HepG2 (cell line): ENCODE measurements around the gene MPC2. TPM values are rescaled to one million over a fixed set of nuclear protein-coding genes. Genes with fewer than 3 reads are reported as not detected.

Experiments used
- ATAC-seq: fragments of 200-7000 bp; cut with Tn5 transposase; 3 replicates; pipeline ENCODE4 v1.9.1; 2020; ENCODE audit warnings: mild to moderate bottlenecking, moderate library complexity
- BruUV-seq: library from RNA; stranded (reverse); fragments of 400-500 nt; replicated peaks from 2 replicates; lab custom pipeline; 2021; lab: Mats Ljungman, UMichigan
- CTCF ChIA-PET: fragments of 300-600 bp; formaldehyde crosslinking; extraction: SDS; loops from one replicate; lab custom pipeline; 2021; ENCODE audit warnings: low total read pairs, inconsistent platforms, low intra/inter-chr PET ratio; lab: Yijun Ruan, JAX
- POLR2A ChIA-PET: fragments of 350-600 bp; sonication (Branson Sonifier 250); formaldehyde crosslinking; loops from one replicate; lab custom pipeline; 2020; ENCODE audit warnings: antibody characterized with exemption, inconsistent platforms; lab: Yijun Ruan, JAX
- DNase-seq: peaks from one replicate; pipeline ENCODE4 v3.0.0-alpha.2; 2015; ENCODE audit warnings: low spot score
- FAIRE-seq: peaks from 3 replicates; lab custom pipeline; 2011; peaks lifted over from hg19 to GRCh38; lab: Jason Lieb, UNC
- H2AFZ ChIP-seq: one replicate; pipeline ENCODE4 v1.6.1; 2011; ENCODE audit warnings: low read length, inconsistent platforms
- H3K27ac ChIP-seq: fragments of 300-600 bp; 3 replicates; pipeline ENCODE4 v1.8.0; 2011; ENCODE audit warnings: mixed run types, mild to moderate bottlenecking, mixed read lengths, low read length, inconsistent platforms; ENCODE audit not compliant: insufficient read depth; ENCODE audit errors: extremely low read length
- H3K27me3 ChIP-seq, 2 experiments: fragments of 200-600 bp in 1 of 2; 2 replicates in 1 of 2; 3 replicates in 1 of 2; pipeline versions ENCODE4 v1.6.0 to v1.8.0; 2011; ENCODE audit warnings: low read length in 2 of 2, mild to moderate bottlenecking in 2 of 2, moderate library complexity in 2 of 2, inconsistent platforms in 1 of 2; ENCODE audit not compliant: insufficient read depth in 2 of 2, control insufficient read depth in 1 of 2
- H3K36me3 ChIP-seq, 2 experiments: fragments of 200-600 bp in 1 of 2; replicated peaks in 1 of 2; 2 replicates in 1 of 2; 3 replicates in 1 of 2; pipeline versions ENCODE4 v1.5.1 to v1.8.0; 2011; ENCODE audit warnings: low read length in 2 of 2, inconsistent platforms in 1 of 2; ENCODE audit not compliant: insufficient read depth in 2 of 2, control insufficient read depth in 1 of 2
- H3K4me1 ChIP-seq: 2 replicates; pipeline ENCODE4 v1.5.1; 2012; ENCODE audit warnings: low read length, inconsistent platforms; ENCODE audit not compliant: insufficient read depth
- H3K4me2 ChIP-seq: 2 replicates; pipeline ENCODE4 v1.6.0; 2011; ENCODE audit warnings: low read depth, low read length, inconsistent platforms
- H3K4me3 ChIP-seq, 3 experiments: fragments of 200-600 bp in 1 of 3; sonication (generic), shearing (Covaris generic) in 1 of 3; replicated peaks in 1 of 3; 2 replicates each; pipeline ENCODE4 v1.5.1; 2011 to 2016; ENCODE audit warnings: low read length in 3 of 3, inconsistent platforms in 2 of 3, low read depth in 2 of 3, mild to moderate bottlenecking in 2 of 3, control low read depth in 1 of 3, mixed read lengths in 1 of 3; ENCODE audit not compliant: insufficient read depth in 1 of 3
- H3K79me2 ChIP-seq: one replicate; pipeline ENCODE4 v1.6.1; 2011; ENCODE audit warnings: low read length, inconsistent platforms; ENCODE audit not compliant: insufficient read depth
- H3K9ac ChIP-seq: 2 replicates; pipeline ENCODE4 v1.6.0; 2011; ENCODE audit warnings: mild to moderate bottlenecking, low read depth, low read length, inconsistent platforms; ENCODE audit not compliant: insufficient read depth
- H3K9me3 ChIP-seq: 2 replicates; pipeline ENCODE4 v1.5.1; 2012; ENCODE audit warnings: mild to moderate bottlenecking, low read length
- H4K20me1 ChIP-seq: 2 replicates; pipeline ENCODE4 v1.6.0; 2011; ENCODE audit warnings: inconsistent platforms, mild to moderate bottlenecking, low read length, moderate library complexity; ENCODE audit not compliant: insufficient read depth
- ATF1 ChIP-seq: IDR thresholded peaks from 2 replicates; pipeline ENCODE4 v1.6.1; 2016; ENCODE audit warnings: mild to moderate bottlenecking, control low read depth
- ATF7 ChIP-seq, 2 experiments: fragments of 450-650 bp in 1 of 2; sonication (generic) in 1 of 2; formaldehyde crosslinking in 1 of 2; IDR thresholded peaks; 2 replicates each; pipeline versions ENCODE4 v1.4.0 to v1.6.1; 2016 to 2020; ENCODE audit warnings: antibody characterized with exemption in 1 of 2, mild to moderate bottlenecking in 1 of 2, missing genetic modification reagents in 1 of 2
- BRCA1 ChIP-seq: sonication (generic); formaldehyde crosslinking; IDR thresholded peaks from 2 replicates; pipeline ENCODE4 v1.4.0; 2020; ENCODE audit warnings: missing genetic modification reagents
- MXI1 ChIP-seq: IDR thresholded peaks from 3 replicates; pipeline ENCODE4 v1.6.1; 2012; ENCODE audit warnings: low read depth, low read length, inconsistent platforms, borderline replicate concordance
- TBX2 ChIP-seq: sonication (generic); formaldehyde crosslinking; IDR thresholded peaks from 2 replicates; pipeline ENCODE4 v1.5.0; 2020; ENCODE audit warnings: missing genetic modification reagents, mild to moderate bottlenecking, borderline replicate concordance
- U2AF1 ChIP-seq: fragments of 200-400 bp; formaldehyde crosslinking; optimal IDR thresholded peaks from 2 replicates; pipeline ENCODE3; 2017; ENCODE audit warnings: mild to moderate bottlenecking, low read depth, low read length
- ZMYM3 ChIP-seq: sonication (generic); formaldehyde crosslinking; IDR thresholded peaks from 2 replicates; pipeline ENCODE4 v1.5.1; 2020; ENCODE audit warnings: mild to moderate bottlenecking, missing genetic modification reagents
- ZNF224 ChIP-seq: sonication (generic); formaldehyde crosslinking; IDR thresholded peaks from 2 replicates; pipeline ENCODE4 v1.5.0; 2020; ENCODE audit warnings: mild to moderate bottlenecking, missing genetic modification reagents
- ZNF670 ChIP-seq: sonication (generic); formaldehyde crosslinking; IDR thresholded peaks from 2 replicates; pipeline ENCODE4 v1.8.0; 2022; ENCODE audit warnings: mild to moderate bottlenecking, missing genetic modification reagents, borderline replicate concordance
- ZNF790 ChIP-seq: sonication (generic); formaldehyde crosslinking; IDR thresholded peaks from 2 replicates; pipeline ENCODE4 v1.8.0; 2022; ENCODE audit warnings: missing genetic modification reagents, mild to moderate bottlenecking, borderline replicate concordance
- WGBS: methylation state at CpG from one replicate; pipeline ENCODE4 v1.1.6; 2017; ENCODE audit warnings: low lambda C conversion rate; 5-methylcytosine and 5-hydroxymethylcytosine counted together
- in situ Hi-C: cut with HindIII; loops from 2 replicates; pipeline ENCODE4 v1.10.0; 2017; ENCODE audit warnings: low pct_unique_long_range_greater_than_20kb; ENCODE audit not compliant: extremely low pct_ligation_motif_present
- intact Hi-C: fragments of 100-400 bp; cut with micrococcal nuclease; formaldehyde crosslinking; loops from one replicate; pipeline ENCODE4 v1.10.0; 2022; ENCODE audit not compliant: unreplicated experiment
- polyA plus RNA-seq, 8 experiments: library from polyadenylated mRNA; depleted of rRNA in 3 of 8; stranded (reverse) in 7 of 8; unstranded in 1 of 8; fragments of >200 nt; fragmentation: Illumina TruSeq in 4 of 8; extraction: Trizol in 4 of 8; gene quantifications; 2 replicates each; pipeline versions ENCODE4 v1.2.1 to v1.2.3, GENCODE V29; 2011 to 2016; ENCODE audit warnings: low read depth in 4 of 8, missing spikeins in 1 of 8, mixed read lengths in 1 of 8; ENCODE audit not compliant: insufficient read depth in 1 of 8
- total RNA-seq, 5 experiments: library from RNA; depleted of rRNA; stranded (reverse); fragments of >200 nt; fragmentation: Illumina TruSeq; extraction: Trizol; gene quantifications; 2 replicates each; pipeline ENCODE4 v1.2.3, GENCODE V29; 2016; ENCODE audit warnings: low read depth in 1 of 5
- TF ChIP-seq, protein P1 (sequence below): sonication (generic); formaldehyde crosslinking; IDR thresholded peaks from 2 replicates; pipeline ENCODE4 v1.4.0; 2020; ENCODE audit warnings: missing genetic modification reagents
- TF ChIP-seq, protein P2 (sequence below): sonication (generic); formaldehyde crosslinking; IDR thresholded peaks from 2 replicates; pipeline ENCODE4 v1.5.0; 2020; ENCODE audit warnings: mild to moderate bottlenecking, missing genetic modification reagents
- TF ChIP-seq, protein P3 (sequence below): sonication (generic); formaldehyde crosslinking; IDR thresholded peaks from 2 replicates; pipeline ENCODE4 v1.5.0; 2020; ENCODE audit warnings: missing genetic modification reagents
- TF ChIP-seq, protein P4 (sequence below): sonication (generic); formaldehyde crosslinking; conservative IDR thresholded peaks from 2 replicates; pipeline ENCODE4 v1.4.0; 2020; ENCODE audit warnings: mild to moderate bottlenecking, missing genetic modification reagents, moderate library complexity
- TF ChIP-seq, protein P5 (sequence below): sonication (generic); formaldehyde crosslinking; conservative IDR thresholded peaks from 2 replicates; pipeline ENCODE4 v1.8.0; 2022; ENCODE audit warnings: missing genetic modification reagents

The MPC2 gene
- total and polyA plus RNA-seq, 2 of the 13 experiments (the other 11 are each of a cell fraction or from before 2014, with no cell fraction given) = 38.8 to 136 TPM

DNA sequence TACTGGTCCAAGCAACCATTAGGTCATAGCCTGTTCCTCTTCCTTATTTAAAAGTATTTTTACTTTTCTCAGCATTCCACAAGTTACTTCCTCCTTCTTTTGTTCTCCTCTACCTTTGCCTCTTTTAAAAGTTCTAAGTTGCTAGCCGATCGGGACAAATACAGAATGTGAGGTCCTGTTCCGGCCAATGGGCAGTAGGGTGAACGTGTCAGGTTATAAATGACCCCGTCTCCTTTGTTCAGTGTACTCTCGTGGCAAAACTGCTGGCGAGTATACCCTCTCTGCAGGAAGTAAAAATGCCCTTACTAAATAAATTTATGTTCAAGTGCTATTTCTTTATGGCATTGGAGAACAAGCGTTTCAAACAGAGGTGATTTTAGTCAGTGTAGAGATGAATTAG, 25.5 kb downstream of the MPC2 start:
- Histone ChIP-seq H3K4me3 (no peak overlapping the region), H3K4me2 (no peak overlapping the region), H3K27me3 (no peaks in the 10 kb centered on the region), H3K9me3 (peaks cover 14% of the 10 kb centered on the region), H3K4me1 (peaks cover 36% of the 10 kb centered on the region), H3K79me2 (no peaks in the 10 kb centered on the region), H3K27ac (no peak overlapping the region), H3K9ac (no peak overlapping the region), H2AFZ (no peak overlapping the region), H4K20me1 (no peaks in the 10 kb centered on the region), H3K36me3 (no peaks in the 10 kb centered on the region)
- intact Hi-C loops = no loop called here
- ChIA-PET POLR2A (no interaction called here), CTCF (no interaction called here)
- WGBS = 93% methylated on average over 8 of the region's 8 CpGs
- DNase-seq (no peak), ATAC-seq (no peak), FAIRE-seq (no peak)
- in situ Hi-C loops = no loop called here
- no TSS peak for BruUV-seq
- TF ChIP-seq ZNF790 (CRISPR knock-in tag) = no peak
- TF ChIP-seq, protein P1, sequence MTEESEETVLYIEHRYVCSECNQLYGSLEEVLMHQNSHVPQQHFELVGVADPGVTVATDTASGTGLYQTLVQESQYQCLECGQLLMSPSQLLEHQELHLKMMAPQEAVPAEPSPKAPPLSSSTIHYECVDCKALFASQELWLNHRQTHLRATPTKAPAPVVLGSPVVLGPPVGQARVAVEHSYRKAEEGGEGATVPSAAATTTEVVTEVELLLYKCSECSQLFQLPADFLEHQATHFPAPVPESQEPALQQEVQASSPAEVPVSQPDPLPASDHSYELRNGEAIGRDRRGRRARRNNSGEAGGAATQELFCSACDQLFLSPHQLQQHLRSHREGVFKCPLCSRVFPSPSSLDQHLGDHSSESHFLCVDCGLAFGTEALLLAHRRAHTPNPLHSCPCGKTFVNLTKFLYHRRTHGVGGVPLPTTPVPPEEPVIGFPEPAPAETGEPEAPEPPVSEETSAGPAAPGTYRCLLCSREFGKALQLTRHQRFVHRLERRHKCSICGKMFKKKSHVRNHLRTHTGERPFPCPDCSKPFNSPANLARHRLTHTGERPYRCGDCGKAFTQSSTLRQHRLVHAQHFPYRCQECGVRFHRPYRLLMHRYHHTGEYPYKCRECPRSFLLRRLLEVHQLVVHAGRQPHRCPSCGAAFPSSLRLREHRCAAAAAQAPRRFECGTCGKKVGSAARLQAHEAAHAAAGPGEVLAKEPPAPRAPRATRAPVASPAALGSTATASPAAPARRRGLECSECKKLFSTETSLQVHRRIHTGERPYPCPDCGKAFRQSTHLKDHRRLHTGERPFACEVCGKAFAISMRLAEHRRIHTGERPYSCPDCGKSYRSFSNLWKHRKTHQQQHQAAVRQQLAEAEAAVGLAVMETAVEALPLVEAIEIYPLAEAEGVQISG = no peak
- no peak for TF ChIP-seq TBX2
- no peak for TF ChIP-seq ZNF224 (CRISPR knock-in tag)
- TF ChIP-seq U2AF1 = no peak
- no peak for TF ChIP-seq MXI1
- no peak for TF ChIP-seq ATF1 (CRISPR knock-in tag)
- TF ChIP-seq ZMYM3 (CRISPR knock-in tag) = no peak
- TF ChIP-seq, protein P2, sequence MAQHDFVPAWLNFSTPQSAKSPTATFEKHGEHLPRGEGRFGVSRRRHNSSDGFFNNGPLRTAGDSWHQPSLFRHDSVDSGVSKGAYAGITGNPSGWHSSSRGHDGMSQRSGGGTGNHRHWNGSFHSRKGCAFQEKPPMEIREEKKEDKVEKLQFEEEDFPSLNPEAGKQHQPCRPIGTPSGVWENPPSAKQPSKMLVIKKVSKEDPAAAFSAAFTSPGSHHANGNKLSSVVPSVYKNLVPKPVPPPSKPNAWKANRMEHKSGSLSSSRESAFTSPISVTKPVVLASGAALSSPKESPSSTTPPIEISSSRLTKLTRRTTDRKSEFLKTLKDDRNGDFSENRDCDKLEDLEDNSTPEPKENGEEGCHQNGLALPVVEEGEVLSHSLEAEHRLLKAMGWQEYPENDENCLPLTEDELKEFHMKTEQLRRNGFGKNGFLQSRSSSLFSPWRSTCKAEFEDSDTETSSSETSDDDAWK (CRISPR knock-in tag) = no peak
- TF ChIP-seq, protein P3, sequence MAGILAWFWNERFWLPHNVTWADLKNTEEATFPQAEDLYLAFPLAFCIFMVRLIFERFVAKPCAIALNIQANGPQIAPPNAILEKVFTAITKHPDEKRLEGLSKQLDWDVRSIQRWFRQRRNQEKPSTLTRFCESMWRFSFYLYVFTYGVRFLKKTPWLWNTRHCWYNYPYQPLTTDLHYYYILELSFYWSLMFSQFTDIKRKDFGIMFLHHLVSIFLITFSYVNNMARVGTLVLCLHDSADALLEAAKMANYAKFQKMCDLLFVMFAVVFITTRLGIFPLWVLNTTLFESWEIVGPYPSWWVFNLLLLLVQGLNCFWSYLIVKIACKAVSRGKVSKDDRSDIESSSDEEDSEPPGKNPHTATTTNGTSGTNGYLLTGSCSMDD (CRISPR knock-in tag) = no peak
- no peak for TF ChIP-seq ZNF670
- TF ChIP-seq, protein P4, sequence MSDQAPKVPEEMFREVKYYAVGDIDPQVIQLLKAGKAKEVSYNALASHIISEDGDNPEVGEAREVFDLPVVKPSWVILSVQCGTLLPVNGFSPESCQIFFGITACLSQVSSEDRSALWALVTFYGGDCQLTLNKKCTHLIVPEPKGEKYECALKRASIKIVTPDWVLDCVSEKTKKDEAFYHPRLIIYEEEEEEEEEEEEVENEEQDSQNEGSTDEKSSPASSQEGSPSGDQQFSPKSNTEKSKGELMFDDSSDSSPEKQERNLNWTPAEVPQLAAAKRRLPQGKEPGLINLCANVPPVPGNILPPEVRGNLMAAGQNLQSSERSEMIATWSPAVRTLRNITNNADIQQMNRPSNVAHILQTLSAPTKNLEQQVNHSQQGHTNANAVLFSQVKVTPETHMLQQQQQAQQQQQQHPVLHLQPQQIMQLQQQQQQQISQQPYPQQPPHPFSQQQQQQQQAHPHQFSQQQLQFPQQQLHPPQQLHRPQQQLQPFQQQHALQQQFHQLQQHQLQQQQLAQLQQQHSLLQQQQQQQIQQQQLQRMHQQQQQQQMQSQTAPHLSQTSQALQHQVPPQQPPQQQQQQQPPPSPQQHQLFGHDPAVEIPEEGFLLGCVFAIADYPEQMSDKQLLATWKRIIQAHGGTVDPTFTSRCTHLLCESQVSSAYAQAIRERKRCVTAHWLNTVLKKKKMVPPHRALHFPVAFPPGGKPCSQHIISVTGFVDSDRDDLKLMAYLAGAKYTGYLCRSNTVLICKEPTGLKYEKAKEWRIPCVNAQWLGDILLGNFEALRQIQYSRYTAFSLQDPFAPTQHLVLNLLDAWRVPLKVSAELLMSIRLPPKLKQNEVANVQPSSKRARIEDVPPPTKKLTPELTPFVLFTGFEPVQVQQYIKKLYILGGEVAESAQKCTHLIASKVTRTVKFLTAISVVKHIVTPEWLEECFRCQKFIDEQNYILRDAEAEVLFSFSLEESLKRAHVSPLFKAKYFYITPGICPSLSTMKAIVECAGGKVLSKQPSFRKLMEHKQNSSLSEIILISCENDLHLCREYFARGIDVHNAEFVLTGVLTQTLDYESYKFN (CRISPR knock-in tag) = no peak
- no peak for TF ChIP-seq ATF7 (IDR thresholded peaks at IDR 0.05)
- TF ChIP-seq ATF7 (CRISPR knock-in tag; IDR thresholded peaks at IDR 0.05) = no peak
- TF ChIP-seq BRCA1 (CRISPR knock-in tag) = no peak
- TF ChIP-seq, protein P5, sequence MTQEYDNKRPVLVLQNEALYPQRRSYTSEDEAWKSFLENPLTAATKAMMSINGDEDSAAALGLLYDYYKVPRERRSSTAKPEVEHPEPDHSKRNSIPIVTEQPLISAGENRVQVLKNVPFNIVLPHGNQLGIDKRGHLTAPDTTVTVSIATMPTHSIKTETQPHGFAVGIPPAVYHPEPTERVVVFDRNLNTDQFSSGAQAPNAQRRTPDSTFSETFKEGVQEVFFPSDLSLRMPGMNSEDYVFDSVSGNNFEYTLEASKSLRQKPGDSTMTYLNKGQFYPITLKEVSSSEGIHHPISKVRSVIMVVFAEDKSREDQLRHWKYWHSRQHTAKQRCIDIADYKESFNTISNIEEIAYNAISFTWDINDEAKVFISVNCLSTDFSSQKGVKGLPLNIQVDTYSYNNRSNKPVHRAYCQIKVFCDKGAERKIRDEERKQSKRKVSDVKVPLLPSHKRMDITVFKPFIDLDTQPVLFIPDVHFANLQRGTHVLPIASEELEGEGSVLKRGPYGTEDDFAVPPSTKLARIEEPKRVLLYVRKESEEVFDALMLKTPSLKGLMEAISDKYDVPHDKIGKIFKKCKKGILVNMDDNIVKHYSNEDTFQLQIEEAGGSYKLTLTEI (CRISPR knock-in tag) = no peak
